Neural progenitor cell (in vitro differentiated cells): ENCODE data around the gene ARMC9.

Experiments
- EZH2 ChIP-seq: fragments of 200-600 bp; sonication (generic); IDR thresholded peaks from 2 replicates; pipeline ENCODE4 v1.6.1; 2017; ENCODE audit warnings: antibody characterized with exemption, mild to moderate bottlenecking, moderate library complexity
- EZH2phosphoT487 ChIP-seq: fragments of 200-600 bp; sonication (generic); IDR thresholded peaks from 2 replicates; pipeline ENCODE4 v1.6.1; 2017; ENCODE audit warnings: antibody characterized with exemption
- TF ChIP-seq, protein P1 (sequence below): fragments of 200-600 bp; sonication (generic); IDR thresholded peaks from 2 replicates; pipeline ENCODE4 v1.5.1; 2017; ENCODE audit warnings: antibody characterized with exemption, mild to moderate bottlenecking

DNA sequence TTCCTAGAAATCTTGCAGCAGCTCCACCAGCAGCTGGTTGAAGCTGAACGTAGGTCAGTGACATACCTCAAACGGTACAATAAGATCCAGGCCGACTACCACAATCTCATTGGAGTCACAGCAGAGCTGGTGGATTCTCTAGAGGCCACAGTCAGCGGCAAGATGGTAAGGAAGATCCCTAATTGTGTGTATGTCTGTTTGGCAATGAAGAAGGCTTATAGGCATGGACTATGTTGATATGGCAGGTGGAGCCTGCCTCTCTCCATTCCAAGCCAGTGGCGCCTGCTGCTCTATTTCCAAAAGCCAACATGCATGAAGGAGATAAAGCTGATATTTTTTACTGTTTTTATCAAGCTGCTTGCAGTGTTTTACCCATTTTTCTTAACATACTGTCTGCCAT lies 36.8 kb downstream of the ARMC9 start:
- TF ChIP-seq EZH2 (no peak), EZH2phosphoT487 (no peak)
- TF ChIP-seq, protein P1, sequence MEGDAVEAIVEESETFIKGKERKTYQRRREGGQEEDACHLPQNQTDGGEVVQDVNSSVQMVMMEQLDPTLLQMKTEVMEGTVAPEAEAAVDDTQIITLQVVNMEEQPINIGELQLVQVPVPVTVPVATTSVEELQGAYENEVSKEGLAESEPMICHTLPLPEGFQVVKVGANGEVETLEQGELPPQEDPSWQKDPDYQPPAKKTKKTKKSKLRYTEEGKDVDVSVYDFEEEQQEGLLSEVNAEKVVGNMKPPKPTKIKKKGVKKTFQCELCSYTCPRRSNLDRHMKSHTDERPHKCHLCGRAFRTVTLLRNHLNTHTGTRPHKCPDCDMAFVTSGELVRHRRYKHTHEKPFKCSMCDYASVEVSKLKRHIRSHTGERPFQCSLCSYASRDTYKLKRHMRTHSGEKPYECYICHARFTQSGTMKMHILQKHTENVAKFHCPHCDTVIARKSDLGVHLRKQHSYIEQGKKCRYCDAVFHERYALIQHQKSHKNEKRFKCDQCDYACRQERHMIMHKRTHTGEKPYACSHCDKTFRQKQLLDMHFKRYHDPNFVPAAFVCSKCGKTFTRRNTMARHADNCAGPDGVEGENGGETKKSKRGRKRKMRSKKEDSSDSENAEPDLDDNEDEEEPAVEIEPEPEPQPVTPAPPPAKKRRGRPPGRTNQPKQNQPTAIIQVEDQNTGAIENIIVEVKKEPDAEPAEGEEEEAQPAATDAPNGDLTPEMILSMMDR, result no peak
